ENCODE results near the gene TMEM190. TPM values are rescaled to one million over a fixed set of nuclear protein-coding genes. Genes with fewer than 3 reads are reported as not detected.

Gene TMEM190
- total and polyA plus RNA-seq, 2 of the 8 experiments (the other 6 are each of a cell fraction or from before 2014, with no cell fraction given), result 1.6 TPM; not detected in 1

DNA sequence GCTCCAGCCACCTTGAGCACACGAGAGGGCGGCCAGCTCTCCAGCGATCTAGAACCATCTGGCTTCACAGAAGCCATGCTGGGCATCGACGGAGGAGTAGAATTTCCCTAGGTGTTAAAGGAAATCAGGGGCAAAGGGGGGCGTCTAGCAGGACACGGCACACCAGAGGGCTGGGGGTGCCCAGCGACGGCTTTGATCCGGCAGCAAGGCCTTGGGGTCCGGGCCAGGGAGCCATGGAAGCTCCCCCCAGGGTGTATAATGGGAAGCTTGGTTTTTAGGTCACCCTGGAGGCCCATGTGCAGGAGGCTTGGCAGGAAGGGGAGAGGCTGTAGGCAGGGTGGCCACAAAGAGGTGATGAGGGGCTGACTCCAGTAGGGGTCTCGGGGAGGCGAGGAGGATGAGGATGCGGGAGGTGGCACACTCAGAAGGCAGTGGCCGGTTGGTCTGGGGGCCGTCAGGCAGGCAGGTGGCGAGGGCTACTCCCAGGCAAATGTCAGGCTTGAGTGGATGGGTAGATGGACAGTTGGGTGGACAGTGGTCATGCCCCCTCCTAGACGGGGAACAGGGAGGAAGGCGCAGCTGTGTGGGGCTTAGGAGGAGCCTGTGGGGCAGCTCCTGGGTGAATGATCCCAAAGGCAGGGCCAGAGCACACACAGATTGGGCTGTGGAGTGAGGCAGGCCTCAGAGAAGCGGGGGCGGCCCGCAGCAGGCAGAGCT lies 31.4 kb upstream of the TMEM190 start:
- H2BK15ac ChIP-seq (ENCODE audit: low read length), result no peak overlapping the region; the same call in 1 of the 2 replicates
- peaks cover 0 to 50% (median 20%) of the 10 kb centered on the region in 4 experiments; a peak in 4 of 8 replicates for H3K36me3 ChIP-seq (ENCODE audit: control insufficient read depth in 2 of 4, insufficient read depth in 4 of 4, low read length in 3 of 4)
- no peak overlapping the region for H3K14ac ChIP-seq (ENCODE audit: insufficient read length)
- no peak overlapping the region for H3K4ac ChIP-seq (replicated peaks; ENCODE audit: insufficient read length, low read depth, low read length)
- H3K4me1 ChIP-seq (replicated peaks in 1 of 4; ENCODE audit: control insufficient read depth in 3 of 4, insufficient read depth in 4 of 4, low read length in 3 of 4), result peaks cover 11 to 39% (median 28%) of the 10 kb centered on the region in 4 experiments
- no peak overlapping the region; the same call in 1 of the 2 replicates for H4K8ac ChIP-seq (ENCODE audit: extremely low read depth, insufficient read depth, low read length)
- ChIA-PET CTCF (ENCODE audit: partially characterized antibody) (interaction anchor here (0.8 to 2.9 kb wide), 3 partner anchors 39 to 54 kb away, joined by 3 to 11 read pairs (median 8); partner anchors contain the start of gene TMEM238), POLR2A (ENCODE audit: partially characterized antibody) (interaction anchor here (0.6 to 6.7 kb wide), 3 partner anchors 31 to 62 kb away, joined by 3 to 42 read pairs (median 6); partner anchors contain the start of gene UBE2S)
- no peak overlapping the region for H2BK20ac ChIP-seq (ENCODE audit: low read length)
- no peak overlapping the region for H4K5ac ChIP-seq (ENCODE audit: insufficient read length, low read depth, low read length)
- no peak overlapping the region for H3K4me2 ChIP-seq (ENCODE audit: insufficient read depth in 1 of 2, low read depth in 2 of 2, low read length in 2 of 2)
- no peaks in the 10 kb centered on the region for H3K27me3 ChIP-seq (replicated peaks in 1 of 4; ENCODE audit: control insufficient read depth in 3 of 4, extremely low read depth in 1 of 4, insufficient read depth in 3 of 4, low read length in 3 of 4)
- H3K23ac ChIP-seq (ENCODE audit: insufficient read length), result no peak overlapping the region
- no peak for DNase-seq (ENCODE audit: low read depth in 1 of 2, low spot score in 2 of 2)
- WGBS, 2 experiments (ENCODE audit: extremely low coverage in 1 of 2, insufficient coverage in 1 of 2, insufficient read length in 1 of 2, insufficient replicate concordance in 2 of 2, low coverage in 1 of 2, low lambda C conversion rate in 2 of 2, missing lambda C conversion rate in 1 of 2), result 89% methylated on average over 22 of the region's 22 CpGs; no CpG with 5 or more reads in 1 of the 2 experiments
- no peak overlapping the region for H3K4me3 ChIP-seq (ENCODE audit: extremely low read depth in 1 of 4, insufficient read depth in 2 of 4, low read depth in 3 of 4, low read length in 4 of 4)
- H4K20me1 ChIP-seq (replicated peaks in 1 of 2; ENCODE audit: control insufficient read depth in 1 of 2, insufficient read depth in 2 of 2, low read length in 2 of 2), result peaks cover 0 to 6% of the 10 kb centered on the region in 2 experiments
- peak overlapping the region; percentile 71; the same call in 1 of the 2 replicates for H2BK5ac ChIP-seq (ENCODE audit: low read depth, low read length)
- peaks cover 11% of the 10 kb centered on the region; the same call in 1 of the 2 replicates for H3K23me2 ChIP-seq (ENCODE audit: low read depth, low read length)
- no peaks in the 10 kb centered on the region for H3K9me3 ChIP-seq (ENCODE audit: insufficient read depth in 2 of 2, low read depth in 1 of 2, low read length in 1 of 2)
- no peak overlapping the region for H3K9ac ChIP-seq (replicated peaks in 1 of 4; ENCODE audit: extremely low read depth in 1 of 4, low read depth in 3 of 4, low read length in 3 of 4)
- peak overlapping the region; percentile 71 for H3K18ac ChIP-seq (ENCODE audit: extremely low read depth, low read length)
- no peak for FAIRE-seq
- no peak overlapping the region for H2AFZ ChIP-seq (ENCODE audit: low read length)
- H3K27ac ChIP-seq (ENCODE audit: low read depth, low read length), result peak overlapping the region; percentile 37; the same call in 1 of the 2 replicates
- no peak overlapping the region for H3K56ac ChIP-seq (replicated peaks; ENCODE audit: insufficient read length, low read depth, low read length)
- no peak overlapping the region for H2BK120ac ChIP-seq (replicated peaks; ENCODE audit: low read depth, low read length)
- peaks cover 5% of the 10 kb centered on the region; the same call in 1 of the 2 replicates for H3K79me1 ChIP-seq (ENCODE audit: low read depth, low read length)
- H4K91ac ChIP-seq (replicated peaks; ENCODE audit: insufficient read length, low read length), result peak overlapping the region; percentile 9
- H2BK12ac ChIP-seq (ENCODE audit: low read depth, low read length), result 0 out of 2 replicates have a peak overlapping the region, but pooled peaks have one; percentile 27
- H3K79me2 ChIP-seq (ENCODE audit: control insufficient read depth in 1 of 2, insufficient read depth in 2 of 2, low read length in 2 of 2), result peaks cover 0 to 3% of the 10 kb centered on the region in 2 experiments; a peak in 1 of 4 replicates
- no peak overlapping the region for H2AK5ac ChIP-seq (ENCODE audit: low read depth, low read length)
- TF ChIP-seq, protein P1, sequence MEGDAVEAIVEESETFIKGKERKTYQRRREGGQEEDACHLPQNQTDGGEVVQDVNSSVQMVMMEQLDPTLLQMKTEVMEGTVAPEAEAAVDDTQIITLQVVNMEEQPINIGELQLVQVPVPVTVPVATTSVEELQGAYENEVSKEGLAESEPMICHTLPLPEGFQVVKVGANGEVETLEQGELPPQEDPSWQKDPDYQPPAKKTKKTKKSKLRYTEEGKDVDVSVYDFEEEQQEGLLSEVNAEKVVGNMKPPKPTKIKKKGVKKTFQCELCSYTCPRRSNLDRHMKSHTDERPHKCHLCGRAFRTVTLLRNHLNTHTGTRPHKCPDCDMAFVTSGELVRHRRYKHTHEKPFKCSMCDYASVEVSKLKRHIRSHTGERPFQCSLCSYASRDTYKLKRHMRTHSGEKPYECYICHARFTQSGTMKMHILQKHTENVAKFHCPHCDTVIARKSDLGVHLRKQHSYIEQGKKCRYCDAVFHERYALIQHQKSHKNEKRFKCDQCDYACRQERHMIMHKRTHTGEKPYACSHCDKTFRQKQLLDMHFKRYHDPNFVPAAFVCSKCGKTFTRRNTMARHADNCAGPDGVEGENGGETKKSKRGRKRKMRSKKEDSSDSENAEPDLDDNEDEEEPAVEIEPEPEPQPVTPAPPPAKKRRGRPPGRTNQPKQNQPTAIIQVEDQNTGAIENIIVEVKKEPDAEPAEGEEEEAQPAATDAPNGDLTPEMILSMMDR (IDR thresholded peaks at IDR 0.05; ENCODE audit: control extremely low read depth in 1 of 3, insufficient read depth in 1 of 3, low read depth in 1 of 3, low read length in 3 of 3), result no peak
- TF ChIP-seq NANOG (IDR thresholded peaks at IDR 0.05; ENCODE audit: insufficient read depth, low read depth, low read length, poor library complexity, severe bottlenecking) (no peak), CTBP2 (IDR thresholded peaks at IDR 0.05; ENCODE audit: borderline replicate concordance, insufficient read depth, insufficient read length, low read length) (no peak), KDM5A (IDR thresholded peaks at IDR 0.05; ENCODE audit: low read length) (no peak)
